Natural killer cell treated with Interleukin-12 subunit alpha and Interleukin-12 subunit beta and Interleukin-15 and Interleukin-18, amount 100 ng/mL, for 72 hours (primary cell): ENCODE measurements around the gene SMARCD3. TPM values are rescaled to one million over a fixed set of nuclear protein-coding genes. Genes with fewer than 3 reads are reported as not detected.
A peak's percentile ranks its signal among the peaks of the same experiment; 100 is the strongest.

Experiments
- ATAC-seq, 2 donors: fragments of 150-1000 bp; cut with Tn5 transposase in 1 of 2; sonication (Bioruptor Pico), chemical (Tn5 transposase) in 1 of 2; 2 replicates each; pipeline ENCODE4 v1.10.0; 2021
- DNase-seq: peaks from one replicate; pipeline ENCODE4 v3.0.0; 2022; ENCODE audit warnings: low spot score
- H3K27ac Mint-ChIP-seq, 2 donors: 1 replicate in 1 of 2; 2 replicates in 1 of 2; pipeline ENCODE4 v1.8.0; 2022; ENCODE audit warnings: mixed read lengths in 2 of 2, mild to moderate bottlenecking in 1 of 2, moderate library complexity in 1 of 2
- H3K27me3 Mint-ChIP-seq, 2 donors: 1 replicate in 1 of 2; 2 replicates in 1 of 2; pipeline ENCODE4 v1.8.0; 2022; ENCODE audit warnings: mixed read lengths in 2 of 2
- H3K36me3 Mint-ChIP-seq: one replicate; pipeline ENCODE4 v1.8.0; 2022; ENCODE audit warnings: mixed read lengths
- H3K4me1 Mint-ChIP-seq, 2 donors: 1 replicate in 1 of 2; 2 replicates in 1 of 2; pipeline ENCODE4 v1.8.0; 2022; ENCODE audit warnings: low read depth in 2 of 2, mixed read lengths in 2 of 2, mild to moderate bottlenecking in 1 of 2
- H3K4me3 Mint-ChIP-seq: one replicate; pipeline ENCODE4 v1.8.0; 2022; ENCODE audit warnings: mixed read lengths
- H3K9me3 Mint-ChIP-seq: 2 replicates; pipeline ENCODE4 v1.8.0; 2022; ENCODE audit warnings: mixed read lengths
- total RNA-seq, 2 donors: library from RNA; stranded (reverse); gene quantifications; one replicate each; pipeline ENCODE4 v1.2.3, GENCODE V29; 2022

SMARCD3 gene
- total RNA-seq, 2 donors from 2014 or later = 0.93 to 1.2 TPM

- no peak for ATAC-seq
- Mint-ChIP-seq H3K9me3 (no peaks in the 10 kb centered on the region), H3K27me3 (no peaks in the 10 kb centered on the region), H3K4me3 (peak overlapping the region; percentile 98), H3K4me1 (peaks cover 43 to 47% of the 10 kb centered on the region in 2 donors), H3K36me3 (peaks cover 10% of the 10 kb centered on the region), H3K27ac (peak overlapping the region in 1 of 2 donors; percentile 95)
- no peak for DNase-seq
Measured at GRCh38 chr7:151231080-151231479, 17.4 kb downstream of the SMARCD3 start.

DNA sequence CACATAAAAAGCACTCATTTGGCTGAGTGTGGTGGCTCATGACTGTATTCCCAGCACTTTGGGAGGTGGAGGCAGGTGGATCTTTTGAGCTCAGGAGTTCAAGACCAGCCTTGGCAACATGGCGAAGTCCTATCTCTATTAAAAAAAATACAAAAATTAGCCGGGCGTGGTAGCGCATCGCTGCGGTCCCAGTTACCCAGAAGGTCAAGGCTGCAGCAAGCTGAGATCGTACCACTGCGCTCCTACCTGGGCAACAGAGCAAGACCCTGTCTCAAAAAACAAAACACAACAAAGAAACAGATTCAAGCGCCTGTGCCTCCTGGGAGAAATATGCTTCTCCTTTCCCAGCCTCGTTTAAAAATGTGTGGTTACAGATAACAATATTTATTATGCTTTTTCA, 19.2 kb downstream of the SMARCD3 start:
- peaks cover 56 to 58% of the 10 kb centered on the region in 2 donors for H3K4me1 Mint-ChIP-seq
- H3K27ac Mint-ChIP-seq = no peak overlapping the region
- DNase-seq = peak; percentile 23
- H3K36me3 Mint-ChIP-seq = peaks cover 23% of the 10 kb centered on the region
- ATAC-seq = no peak
- no peak overlapping the region for H3K4me3 Mint-ChIP-seq
- H3K9me3 Mint-ChIP-seq = no peaks in the 10 kb centered on the region
- no peaks in the 10 kb centered on the region for H3K27me3 Mint-ChIP-seq

GRCh38 chr7:151228024-151228866, 20.2 kb downstream of the SMARCD3 start:
- Mint-ChIP-seq H3K27me3 (no peaks in the 10 kb centered on the region), H3K4me3 (peak overlapping the region; percentile 99), H3K9me3 (no peaks in the 10 kb centered on the region), H3K27ac (peak overlapping the region; percentile 93), H3K36me3 (peaks cover 28% of the 10 kb centered on the region), H3K4me1 (peaks cover 50 to 51% of the 10 kb centered on the region in 2 donors)
- DNase-seq (no peak), ATAC-seq (no peak)

GRCh38 chr7:151226875-151227782, 21.4 kb downstream of the SMARCD3 start, which contains the start of gene ABCF2:
Gene ABCF2 (minus strand): TSS chr7:151227205. CDS start chr7:151226458, 747 bp downstream.
- DNase-seq (peak; percentile 97), ATAC-seq (peak; percentile 100)
- peaks cover 30% of the 10 kb centered on the region for H3K36me3 Mint-ChIP-seq
- H3K4me3 Mint-ChIP-seq = peak within 1 kb of the TSS; percentile 99
- H3K9me3 Mint-ChIP-seq = no peaks in the 10 kb centered on the region
- H3K27me3 Mint-ChIP-seq = no peaks in the 10 kb centered on the region
- H3K4me1 Mint-ChIP-seq = peaks cover 45 to 47% of the 10 kb centered on the region in 2 donors
- H3K27ac Mint-ChIP-seq = peak within 1 kb of the TSS; percentile 93

DNA sequence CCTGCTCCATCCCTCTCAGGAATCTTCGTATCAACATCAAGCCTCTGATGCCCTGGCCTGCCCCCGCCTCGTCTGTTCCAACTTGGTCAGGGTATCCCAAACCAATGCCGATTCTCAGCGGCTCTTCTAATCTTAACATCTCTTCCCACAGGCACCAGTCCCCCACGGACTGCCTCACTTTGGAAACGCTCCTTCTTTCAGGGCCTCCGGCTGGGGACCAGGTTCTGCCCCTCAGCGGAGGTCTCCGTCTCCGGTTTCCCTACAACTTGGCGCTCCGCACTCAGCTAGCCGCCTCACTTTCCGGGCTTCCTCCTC, 22.0 kb downstream of the SMARCD3 start:
- H3K4me3 Mint-ChIP-seq = peak overlapping the region; percentile 99
- H3K27ac Mint-ChIP-seq = peak overlapping the region; percentile 93
- DNase-seq (no peak), ATAC-seq (peak in 1 of 2 donors; percentile 0)
- no peaks in the 10 kb centered on the region for H3K27me3 Mint-ChIP-seq
- H3K36me3 Mint-ChIP-seq = peaks cover 30% of the 10 kb centered on the region
- H3K9me3 Mint-ChIP-seq = no peaks in the 10 kb centered on the region
- peaks cover 39 to 41% of the 10 kb centered on the region in 2 donors for H3K4me1 Mint-ChIP-seq

- DNase-seq = no peak
- Mint-ChIP-seq H3K4me3 (peak overlapping the region; percentile 99), H3K9me3 (no peaks in the 10 kb centered on the region), H3K27me3 (no peaks in the 10 kb centered on the region), H3K4me1 (peaks cover 38 to 40% of the 10 kb centered on the region in 2 donors), H3K36me3 (peaks cover 30% of the 10 kb centered on the region), H3K27ac (peak overlapping the region; percentile 93)
- ATAC-seq = no peak
Measured at GRCh38 chr7:151225948-151226510, 22.5 kb downstream of the SMARCD3 start.

DNA sequence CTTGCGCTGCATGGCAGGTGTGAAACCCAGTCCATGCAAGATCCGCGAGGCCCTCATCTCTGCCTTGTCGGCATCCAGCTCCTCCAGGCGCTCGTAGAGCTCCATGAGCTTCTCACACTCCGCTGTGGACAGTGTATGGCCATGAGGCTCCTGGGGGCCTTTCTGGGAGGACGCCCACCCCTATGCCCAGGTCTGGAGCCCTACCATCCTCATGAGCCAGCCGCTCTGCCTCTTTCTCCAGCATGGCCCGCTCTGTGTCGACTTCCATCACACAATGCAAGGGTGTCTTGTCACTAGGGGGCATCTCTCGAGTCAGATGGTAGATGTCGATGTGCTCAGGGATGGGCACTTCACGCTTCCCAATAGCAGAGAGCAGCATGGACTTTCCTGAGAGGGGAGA, 24.8 kb downstream of the SMARCD3 start:
- ATAC-seq (no peak), DNase-seq (no peak)
- H3K27ac Mint-ChIP-seq = no peak overlapping the region
- peaks cover 37% of the 10 kb centered on the region for H3K36me3 Mint-ChIP-seq
- no peak overlapping the region for H3K4me3 Mint-ChIP-seq
- H3K4me1 Mint-ChIP-seq = peaks cover 38 to 40% of the 10 kb centered on the region in 2 donors
- no peaks in the 10 kb centered on the region for H3K9me3 Mint-ChIP-seq
- no peaks in the 10 kb centered on the region for H3K27me3 Mint-ChIP-seq

GRCh38 chr7:151218170-151218569, 30.3 kb downstream of the SMARCD3 start:
- ATAC-seq = peak in 1 of 2 donors; percentile 27
- Mint-ChIP-seq H3K9me3 (no peaks in the 10 kb centered on the region), H3K4me3 (no peak overlapping the region), H3K27ac (no peak overlapping the region), H3K36me3 (peaks cover 38% of the 10 kb centered on the region), H3K4me1 (no peaks in the 10 kb centered on the region), H3K27me3 (no peaks in the 10 kb centered on the region)
- no peak for DNase-seq

DNA sequence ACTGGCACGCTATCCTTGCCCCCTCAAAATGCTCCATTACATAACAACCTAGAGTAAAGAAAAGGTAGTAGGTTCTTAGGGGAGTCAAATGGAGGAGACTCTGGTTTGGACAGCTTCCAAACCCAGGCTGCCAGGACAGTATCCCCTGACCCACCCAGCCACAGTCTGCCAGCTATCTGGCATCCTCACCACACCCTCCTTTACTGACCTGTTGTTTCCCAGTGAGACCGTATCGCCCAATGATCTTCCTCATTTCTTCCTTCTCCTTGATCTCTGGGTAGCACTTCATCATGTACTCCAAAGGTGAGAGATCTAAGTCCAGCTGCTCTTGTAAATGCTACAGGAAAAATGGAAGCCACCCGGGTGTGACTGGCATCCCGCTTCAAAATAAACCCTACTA, 33.1 kb downstream of the SMARCD3 start:
- no peak overlapping the region for H3K27ac Mint-ChIP-seq
- no peak for ATAC-seq
- no peak overlapping the region for H3K4me3 Mint-ChIP-seq
- H3K27me3 Mint-ChIP-seq = no peaks in the 10 kb centered on the region
- H3K36me3 Mint-ChIP-seq = peaks cover 33% of the 10 kb centered on the region
- no peaks in the 10 kb centered on the region for H3K9me3 Mint-ChIP-seq
- DNase-seq = no peak
- H3K4me1 Mint-ChIP-seq = no peaks in the 10 kb centered on the region

DNA sequence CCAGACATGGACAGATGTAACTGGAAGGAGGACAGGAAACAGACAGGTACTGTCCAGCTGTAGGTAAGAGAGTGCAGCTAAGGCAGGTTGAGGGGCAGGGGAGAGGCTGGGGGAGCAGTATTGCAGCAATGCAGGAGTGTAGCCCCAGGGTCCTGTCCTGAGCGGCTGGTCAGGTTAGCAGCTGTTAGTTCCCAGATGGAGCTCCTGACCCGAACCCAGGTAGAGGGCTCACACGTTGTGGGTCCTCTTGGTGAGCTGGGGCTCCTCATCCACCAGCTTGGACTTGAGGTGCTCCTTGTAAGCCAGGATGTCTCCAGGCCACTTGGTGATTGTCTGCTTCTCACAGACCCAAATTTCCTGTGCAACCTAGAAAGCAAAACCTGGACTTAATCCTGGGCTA, 34.7 kb downstream of the SMARCD3 start:
- DNase-seq (no peak), ATAC-seq (no peak)
- Mint-ChIP-seq H3K4me3 (no peak overlapping the region), H3K36me3 (peaks cover 28% of the 10 kb centered on the region), H3K27me3 (no peaks in the 10 kb centered on the region), H3K27ac (no peak overlapping the region), H3K4me1 (no peaks in the 10 kb centered on the region), H3K9me3 (no peaks in the 10 kb centered on the region)

DNA sequence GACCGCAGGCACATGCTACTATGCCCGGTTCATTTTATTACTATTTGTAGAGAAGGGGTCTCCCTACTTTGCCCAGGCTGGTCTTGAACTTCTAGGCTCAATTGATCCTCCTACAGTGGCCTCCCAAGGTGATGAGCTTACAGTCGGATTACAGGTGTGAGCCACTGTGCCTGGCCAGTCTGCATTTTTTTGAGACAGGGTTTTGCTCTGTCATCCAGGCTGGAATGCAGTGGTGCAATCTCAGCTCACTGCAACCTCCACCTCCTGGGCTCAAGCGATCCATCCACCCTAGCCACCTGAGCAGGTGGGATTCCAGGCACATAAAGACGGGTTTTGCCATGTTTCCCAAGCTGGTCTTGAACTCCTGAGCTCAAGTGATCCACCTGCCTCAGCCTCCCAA, 35.9 kb downstream of the SMARCD3 start:
- ATAC-seq (no peak), DNase-seq (no peak)
- Mint-ChIP-seq H3K4me1 (peaks cover 3 to 6% of the 10 kb centered on the region in 2 donors), H3K36me3 (peaks cover 18% of the 10 kb centered on the region), H3K4me3 (no peak overlapping the region), H3K9me3 (no peaks in the 10 kb centered on the region), H3K27ac (no peak overlapping the region), H3K27me3 (no peaks in the 10 kb centered on the region)

DNA sequence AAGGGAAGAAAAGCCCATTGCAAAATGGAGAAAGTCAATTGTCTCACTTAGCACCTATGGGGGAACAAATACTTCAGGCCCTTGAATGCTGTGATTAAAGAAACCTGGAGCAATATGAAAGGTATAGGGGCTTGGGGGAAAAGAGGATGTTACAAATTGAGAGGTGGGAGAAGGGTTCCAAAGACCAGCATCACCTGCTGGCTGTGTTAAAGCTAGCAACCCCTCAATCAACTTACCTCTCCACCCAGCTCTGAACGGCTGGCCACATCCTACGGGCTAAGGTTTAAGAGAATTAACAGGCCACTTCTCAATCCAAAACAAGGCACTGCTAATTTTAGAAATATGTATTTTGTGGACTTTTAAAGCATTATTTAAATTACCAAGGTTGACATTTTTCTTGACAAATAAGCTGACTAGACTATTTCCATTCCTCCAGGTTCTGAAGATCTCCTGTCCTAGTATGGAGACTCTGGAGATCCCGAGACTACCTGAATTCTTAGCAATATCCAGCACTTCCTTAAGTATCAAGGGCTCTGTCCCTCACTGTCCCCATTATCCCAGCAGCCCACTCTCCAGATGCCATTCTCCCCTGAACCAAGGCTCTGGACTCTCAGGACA, 37.2 kb downstream of the SMARCD3 start:
- peaks cover 18% of the 10 kb centered on the region for H3K36me3 Mint-ChIP-seq
- peaks cover 14 to 18% of the 10 kb centered on the region in 2 donors for H3K4me1 Mint-ChIP-seq
- no peak for DNase-seq
- H3K4me3 Mint-ChIP-seq = no peak overlapping the region
- H3K27me3 Mint-ChIP-seq = no peaks in the 10 kb centered on the region
- ATAC-seq = no peak
- no peaks in the 10 kb centered on the region for H3K9me3 Mint-ChIP-seq
- no peak overlapping the region for H3K27ac Mint-ChIP-seq

DNA sequence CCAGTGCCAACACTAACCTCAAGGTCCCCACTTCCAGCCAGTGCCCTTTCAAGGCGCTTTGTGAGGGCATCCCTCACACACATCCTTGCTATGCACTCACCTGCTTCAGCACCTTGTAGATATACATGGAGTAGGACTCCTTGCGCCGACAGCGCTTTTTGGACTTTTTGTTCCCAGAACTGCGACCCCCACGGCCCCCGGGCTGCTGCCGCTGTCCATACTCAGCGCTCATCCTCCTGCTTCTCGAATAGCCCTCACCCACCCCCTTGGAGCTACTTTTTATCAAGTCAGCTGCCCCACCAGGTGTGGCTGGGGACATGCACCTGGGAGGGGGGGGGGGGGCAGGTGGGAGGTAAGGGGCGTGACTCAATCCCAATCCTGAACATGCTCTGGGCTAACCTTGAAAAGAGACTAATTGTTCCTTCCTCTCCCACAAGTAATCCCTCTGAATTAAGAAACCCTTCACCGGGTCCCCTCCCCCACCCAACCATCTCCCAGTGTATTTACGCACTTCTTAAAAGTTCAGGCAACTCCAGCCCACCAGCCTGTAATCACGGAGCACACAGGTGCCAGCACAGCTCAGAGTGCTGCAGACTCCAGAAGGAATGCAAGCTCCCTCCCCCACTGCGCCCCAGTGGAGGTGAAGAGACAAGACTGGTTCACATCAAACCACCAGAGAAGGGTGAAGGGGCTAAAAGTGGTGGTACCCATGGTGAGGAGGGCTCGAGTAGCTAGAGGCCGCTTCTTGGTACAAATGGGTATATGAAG, 38.2 kb downstream of the SMARCD3 start, which contains the start of gene H2BK1:
TSS of gene H2BK1 (minus strand) at position 402 of the 768 bp plus-strand sequence. CDS start at position 232, 170 bp downstream.
- no peak for DNase-seq
- peaks cover 14 to 21% of the 10 kb centered on the region in 2 donors for H3K4me1 Mint-ChIP-seq
- no peak within 1 kb of the TSS for H3K27ac Mint-ChIP-seq
- H3K4me3 Mint-ChIP-seq = no peak within 1 kb of the TSS
- no peaks in the 10 kb centered on the region for H3K9me3 Mint-ChIP-seq
- peaks cover 0 to 3% of the 10 kb centered on the region in 2 donors for H3K27me3 Mint-ChIP-seq
- peaks cover 9% of the 10 kb centered on the region for H3K36me3 Mint-ChIP-seq
- ATAC-seq = no peak
